CD4-positive, alpha-beta T cell treated with Interferon alpha-2 for 1 hour (primary cell): Measurements from ENCODE around the gene ZNF454.

Source experiments
- DNase-seq, 2 donors: peaks; one replicate each; pipeline ENCODE4 v3.0.0-alpha.2; 2020 to 2022

Gene ZNF454

DNA sequence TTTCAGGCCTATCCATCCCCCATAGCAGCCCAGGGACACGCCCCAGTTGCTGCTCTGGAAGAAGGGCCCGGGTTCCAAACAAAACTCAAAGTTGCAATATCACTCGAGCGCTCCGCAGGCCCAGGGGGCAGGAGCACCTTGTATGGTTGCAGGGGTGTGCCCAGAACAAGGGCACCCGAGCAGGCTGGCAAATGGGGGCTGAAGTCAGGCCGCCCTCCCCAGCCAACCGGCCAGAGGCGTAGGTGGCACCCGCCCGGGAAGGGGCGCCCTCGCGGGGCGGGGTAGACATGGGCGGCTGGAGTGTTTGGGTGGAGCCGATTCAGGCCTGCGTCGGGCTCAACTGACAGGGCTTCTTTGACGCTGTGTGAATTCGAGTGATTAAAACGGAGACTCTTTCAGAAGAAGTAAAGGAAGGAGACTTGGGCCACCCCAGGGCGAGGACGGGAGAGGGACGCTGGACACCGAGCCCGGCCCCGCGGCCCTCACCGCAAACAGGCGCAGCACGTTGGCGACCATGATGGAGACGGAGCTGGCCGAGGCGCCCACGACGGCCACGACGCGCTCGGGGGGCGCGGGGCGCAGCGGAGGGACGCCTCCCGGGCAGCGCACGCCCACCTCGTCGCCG is 53.1 kb downstream of the ZNF454 start:
- DNase-seq = no peak

DNA sequence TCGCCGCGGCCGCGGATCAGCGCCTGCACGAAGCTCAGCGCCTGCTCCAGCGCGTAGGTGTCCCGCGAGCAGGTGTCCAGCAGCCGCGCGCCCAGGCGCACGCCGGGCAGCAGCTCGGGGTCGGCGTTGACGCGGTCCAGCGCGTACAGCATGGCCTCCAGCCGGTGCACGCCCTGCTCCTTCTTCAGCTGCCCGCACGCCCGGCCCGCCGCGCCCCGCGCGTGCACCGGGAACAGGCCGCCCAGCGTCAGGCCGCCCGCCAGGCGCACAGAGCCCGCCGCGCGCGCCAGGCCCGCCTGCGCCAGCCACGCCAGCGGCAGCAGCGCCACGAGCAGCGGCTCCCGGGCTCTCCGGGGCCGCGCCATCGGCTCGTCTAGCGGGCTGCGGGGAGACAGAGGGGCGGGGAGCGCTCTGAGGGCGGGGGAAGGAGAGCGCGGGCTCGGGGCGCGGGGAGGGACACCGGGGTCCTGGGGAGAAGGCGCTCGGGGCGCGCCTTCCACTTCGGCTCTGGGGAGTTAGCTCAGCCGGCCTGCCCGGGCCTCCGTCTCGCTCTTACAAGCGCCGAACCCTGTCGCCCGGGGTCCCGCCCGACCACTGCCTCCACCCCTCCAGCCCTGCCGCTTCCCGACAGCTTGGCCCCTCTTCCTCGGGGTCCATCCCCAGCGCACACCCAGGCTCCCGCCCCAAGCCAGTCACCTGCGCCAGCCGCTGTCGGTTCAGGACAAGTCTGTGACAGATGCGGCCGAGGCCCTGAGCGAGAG is 53.8 kb downstream of the ZNF454 start, which contains the start of gene GRM6:
TSS of gene GRM6 (minus strand) at position 741 of the 761 bp plus-strand sequence. CDS start at position 365, 376 bp downstream.
- no peak for DNase-seq

- no peak for DNase-seq
Measured at GRCh38 chr5:178995341-178995690, 54.3 kb downstream of the ZNF454 start.

GRCh38 chr5:178996156-178996555 is 55.2 kb downstream of the ZNF454 start:
- DNase-seq = no peak

DNA sequence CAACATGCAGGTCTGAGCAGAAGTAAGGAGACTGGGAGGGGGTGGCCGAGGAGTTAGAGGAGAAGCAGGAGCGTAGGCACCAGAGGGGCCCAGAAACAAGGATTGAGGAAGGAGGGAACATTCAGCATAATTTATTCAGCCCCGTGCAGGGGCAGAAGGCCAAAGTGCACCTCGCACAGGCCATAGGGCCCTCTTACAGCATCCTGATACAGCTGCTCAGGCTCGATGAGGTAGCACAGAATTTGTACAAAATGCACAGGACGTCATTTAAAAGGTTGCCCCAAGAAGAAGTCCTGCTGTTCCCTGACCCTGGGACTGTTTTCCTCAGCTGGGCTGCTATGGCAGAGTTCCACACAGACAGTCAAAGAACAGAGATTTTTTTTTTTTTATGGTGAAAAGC is 56.2 kb downstream of the ZNF454 start:
- DNase-seq = no peak

- no peak for DNase-seq
Measured at GRCh38 chr5:178998441-178998840, 57.4 kb downstream of the ZNF454 start.

GRCh38 chr5:179006564-179006963 is 65.6 kb downstream of the ZNF454 start:
- no peak for DNase-seq

DNA sequence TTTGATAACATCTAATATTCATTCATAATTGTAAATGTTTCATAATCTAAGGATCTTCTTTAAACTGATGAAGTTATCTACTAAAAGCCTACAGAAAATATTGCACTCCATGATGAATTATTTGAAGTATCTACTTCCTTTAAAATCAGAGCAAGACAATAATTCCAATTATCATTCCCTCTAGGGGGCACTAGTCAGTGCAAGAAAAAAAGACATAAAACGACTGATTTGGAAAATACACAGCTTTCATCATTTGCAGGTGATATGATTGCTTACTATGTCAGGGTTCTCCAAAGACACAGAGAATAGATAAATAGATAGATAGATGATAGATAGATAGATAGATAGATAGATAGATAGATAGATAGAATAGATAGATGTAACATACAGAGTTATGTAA is 67.7 kb downstream of the ZNF454 start:
- peak in 1 of 2 donors; percentile 3 for DNase-seq
